IMR-90 (cell line): ENCODE measurements around the gene ASF1B. TPM values are rescaled to one million over a fixed set of nuclear protein-coding genes. Genes with fewer than 3 reads are reported as not detected.

ENCODE experiments used
- ATAC-seq: fragments of 200-7000 bp; cut with Tn5 transposase; 2 replicates; pipeline ENCODE4 v1.9.1; 2020; ENCODE audit warnings: low read depth, mild to moderate bottlenecking, moderate library complexity
- BruUV-seq: library from RNA; stranded (reverse); fragments of 400-500 nt; replicated peaks from 2 replicates; lab custom pipeline; 2021; lab: Mats Ljungman, UMichigan
- CTCF ChIA-PET: fragments of 300-600 bp; formaldehyde crosslinking; extraction: SDS; loops from one replicate; lab custom pipeline; 2021; ENCODE audit warnings: antibody characterized with exemption; lab: Yijun Ruan, JAX
- POLR2A ChIA-PET: fragments of 300-600 bp; sonication (Branson Sonifier 250); formaldehyde crosslinking; loops from one replicate; lab custom pipeline; 2022; ENCODE audit warnings: antibody characterized with exemption; ENCODE audit not compliant: unreplicated experiment; lab: Charles Lee
- DNase-seq: peaks from one replicate; pipeline ENCODE4 v3.0.0; 2013
- H2AFZ ChIP-seq: replicated peaks from 2 replicates; pipeline ENCODE3; 2013; ENCODE audit warnings: low read length, mild to moderate bottlenecking; ENCODE audit not compliant: poor library complexity
- H2AK5ac ChIP-seq: 2 replicates; pipeline ENCODE4 v1.6.1; 2013; ENCODE audit warnings: low read depth, low read length, inconsistent platforms
- H2AK9ac ChIP-seq: replicated peaks from 2 replicates; pipeline ENCODE3; 2013; ENCODE audit warnings: mild to moderate bottlenecking, low read depth, low read length, moderate library complexity; ENCODE audit not compliant: poor library complexity
- H2BK120ac ChIP-seq: 2 replicates; pipeline ENCODE4 v1.6.1; 2013; ENCODE audit warnings: low read depth, low read length, inconsistent platforms
- H2BK15ac ChIP-seq: 3 replicates; pipeline ENCODE4 v1.6.1; 2013; ENCODE audit warnings: low read depth, low read length, inconsistent platforms
- H2BK20ac ChIP-seq: 2 replicates; pipeline ENCODE4 v1.6.1; 2013; ENCODE audit warnings: low read depth, mild to moderate bottlenecking, inconsistent platforms, low read length, moderate library complexity
- H2BK5ac ChIP-seq: 2 replicates; pipeline ENCODE4 v1.6.1; 2013; ENCODE audit warnings: mild to moderate bottlenecking, low read depth, low read length, inconsistent platforms; ENCODE audit not compliant: poor library complexity, severe bottlenecking
- H3K14ac ChIP-seq: replicated peaks from 2 replicates; pipeline ENCODE4 v1.6.1; 2013; ENCODE audit warnings: low read depth, low read length, inconsistent platforms
- H3K18ac ChIP-seq: 2 replicates; pipeline ENCODE4 v1.6.1; 2013; ENCODE audit warnings: low read depth, low read length, control low read depth
- H3K23ac ChIP-seq: 2 replicates; pipeline ENCODE4 v1.6.1; 2013; ENCODE audit warnings: low read depth, low read length, inconsistent platforms
- H3K27ac ChIP-seq: 2 replicates; pipeline ENCODE4 v1.5.1; 2013; ENCODE audit warnings: mild to moderate bottlenecking, control low read depth, low read length; ENCODE audit not compliant: insufficient read depth
- H3K27me3 ChIP-seq: 2 replicates; pipeline ENCODE4 v1.6.1; 2013; ENCODE audit warnings: low read length; ENCODE audit not compliant: control insufficient read depth, insufficient read depth
- H3K36me3 ChIP-seq: 2 replicates; pipeline ENCODE4 v1.6.1; 2013; ENCODE audit warnings: low read length, mixed read lengths; ENCODE audit not compliant: control insufficient read depth, insufficient read depth
- H3K4ac ChIP-seq: 2 replicates; pipeline ENCODE4 v1.6.1; 2013; ENCODE audit warnings: low read depth, low read length, inconsistent platforms
- H3K4me1 ChIP-seq: 2 replicates; pipeline ENCODE4 v1.6.1; 2013; ENCODE audit warnings: low read length, mixed read lengths; ENCODE audit not compliant: control insufficient read depth, insufficient read depth
- H3K4me2 ChIP-seq: 2 replicates; pipeline ENCODE4 v1.6.1; 2013; ENCODE audit warnings: low read depth, mild to moderate bottlenecking, control low read depth, low read length, moderate library complexity
- H3K4me3 ChIP-seq: 2 replicates; pipeline ENCODE4 v1.5.1; 2013; ENCODE audit warnings: low read depth, mild to moderate bottlenecking, control low read depth, low read length, moderate library complexity; ENCODE audit not compliant: insufficient read depth
- H3K56ac ChIP-seq: 2 replicates; pipeline ENCODE4 v1.6.1; 2013; ENCODE audit warnings: low read length, inconsistent platforms; ENCODE audit not compliant: insufficient read depth; ENCODE audit errors: extremely low read depth
- H3K79me1 ChIP-seq, 2 experiments: 2 replicates each; pipeline ENCODE4 v1.6.1; 2013; ENCODE audit warnings: low read length in 2 of 2, inconsistent platforms in 1 of 2, low read depth in 1 of 2
- H3K9ac ChIP-seq: 2 replicates; pipeline ENCODE4 v1.6.1; 2013; ENCODE audit warnings: low read depth, low read length, control low read depth
- H3K9me1 ChIP-seq: 2 replicates; pipeline ENCODE4 v1.6.1; 2013; ENCODE audit warnings: low read length, inconsistent platforms; ENCODE audit not compliant: insufficient read depth
- H3K9me3 ChIP-seq: 2 replicates; pipeline ENCODE4 v1.6.1; 2013; ENCODE audit warnings: low read length; ENCODE audit not compliant: control insufficient read depth, insufficient read depth
- H4K20me1 ChIP-seq: 2 replicates; pipeline ENCODE4 v1.6.1; 2013; ENCODE audit warnings: low read length, inconsistent platforms; ENCODE audit not compliant: insufficient read depth
- H4K5ac ChIP-seq: 2 replicates; pipeline ENCODE4 v1.6.1; 2013; ENCODE audit warnings: mild to moderate bottlenecking, low read depth, low read length, control low read depth
- H4K8ac ChIP-seq, 2 experiments: 2 replicates each; pipeline ENCODE4 v1.6.1; 2013; ENCODE audit warnings: low read depth in 2 of 2, low read length in 2 of 2, control low read depth in 1 of 2, inconsistent platforms in 1 of 2
- H4K91ac ChIP-seq: 2 replicates; pipeline ENCODE4 v1.6.1; 2013; ENCODE audit warnings: low read depth, low read length, inconsistent platforms; ENCODE audit not compliant: insufficient read depth
- MXI1 ChIP-seq: IDR thresholded peaks from 2 replicates; pipeline ENCODE4 v1.6.1; 2012; ENCODE audit warnings: low read depth, mild to moderate bottlenecking, low read length, moderate library complexity, borderline replicate concordance
- NFE2L2 ChIP-seq: fragments of 150-350 bp; IDR thresholded peaks from 2 replicates; pipeline ENCODE4 v1.6.1; 2016; ENCODE audit warnings: low read depth, mild to moderate bottlenecking, low read length
- RCOR1 ChIP-seq: IDR thresholded peaks from 2 replicates; pipeline ENCODE4 v1.6.1; 2012; ENCODE audit warnings: mild to moderate bottlenecking, low read length, improper control_type of control experiment; ENCODE audit not compliant: insufficient replicate concordance
- USF2 ChIP-seq: fragments of 150-350 bp; IDR thresholded peaks from 2 replicates; pipeline ENCODE4 v1.6.1; 2017; ENCODE audit warnings: mild to moderate bottlenecking, antibody characterized with exemption, low read length, low read depth
- WGBS, 2 experiments: methylation state at CpG; one replicate each; pipeline versions ENCODE4 v1.1.5 to v1.1.7; 2013; ENCODE audit warnings: missing lambda C conversion rate in 2 of 2; ENCODE audit not compliant: insufficient read length in 1 of 2; ENCODE audit errors: extremely low coverage in 2 of 2; 5-methylcytosine and 5-hydroxymethylcytosine counted together
- dilution Hi-C: fragments of 300-500 bp; cut with HindIII; formaldehyde crosslinking; loops from one replicate; pipeline ENCODE4 v1.14.3; 2018; ENCODE audit warnings: low sequenced_read_pairs; ENCODE audit not compliant: unreplicated experiment
- in situ Hi-C: fragments of 300-500 bp; cut with MboI; formaldehyde crosslinking; loops from 3 replicates; pipeline ENCODE4 v1.14.3; 2019; ENCODE audit warnings: low sequenced_read_pairs, inconsistent platforms, mixed read lengths
- intact Hi-C: fragments of 100-400 bp; cut with micrococcal nuclease; formaldehyde crosslinking; loops from 2 replicates; pipeline ENCODE4 v1.10.0; 2022
- polyA plus RNA-seq, 3 experiments: library from polyadenylated mRNA; depleted of rRNA; stranded (reverse); fragments of >200 nt; gene quantifications; 2 replicates each; pipeline ENCODE4 v1.2.3, GENCODE V29; 2012; ENCODE audit warnings: low replicate concordance in 1 of 3
- total RNA-seq: library from RNA; depleted of rRNA; stranded (reverse); fragments of >200 nt; gene quantifications from 2 replicates; pipeline ENCODE4 v1.2.3, GENCODE V29; 2012

Gene ASF1B
- total and polyA plus RNA-seq, 2 of the 4 experiments (the other 2 are of a cell fraction): 10.4 to 12.1 TPM

DNA sequence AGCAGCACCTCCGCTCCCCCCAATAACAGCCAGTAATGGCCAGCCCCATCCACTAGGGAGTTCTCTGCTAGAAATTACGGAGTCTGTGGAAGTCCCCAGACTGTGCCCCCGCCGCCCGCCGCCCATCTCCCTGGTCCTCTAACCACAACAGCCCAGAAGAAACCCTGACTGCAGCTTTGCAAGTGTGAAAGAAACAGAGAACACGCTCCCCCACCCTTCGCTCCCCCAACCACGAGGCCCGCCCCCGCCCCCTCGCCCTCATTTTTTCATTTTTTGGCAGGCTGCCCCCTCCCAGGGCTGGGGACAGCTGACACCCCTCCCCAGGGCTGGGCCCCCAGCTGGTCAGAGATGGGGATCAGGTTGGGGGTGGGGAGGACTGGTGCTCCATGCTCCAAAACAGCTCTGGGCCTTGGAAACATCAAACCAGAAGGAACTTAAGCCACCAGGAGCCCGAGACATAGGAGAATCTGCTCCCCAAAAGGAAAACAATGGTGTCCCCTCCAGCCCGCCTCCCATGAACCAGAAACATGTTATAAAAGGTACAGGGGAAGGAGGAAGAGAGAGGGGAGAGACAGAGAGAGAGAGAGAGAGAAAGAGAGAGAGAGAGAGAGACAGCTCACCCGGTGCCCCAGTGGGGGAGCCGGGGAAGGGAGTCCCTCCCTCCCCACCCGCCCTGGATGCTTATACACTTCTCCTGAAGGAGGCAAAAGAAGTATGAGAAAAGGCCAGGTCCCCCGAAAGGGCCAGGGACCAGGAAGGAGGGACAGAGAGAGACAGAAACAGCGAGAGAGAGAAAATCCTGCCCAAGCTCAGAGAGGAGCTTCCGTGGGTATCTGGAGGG is 29.8 kb upstream of the ASF1B start:
- H3K9me3 ChIP-seq: no peaks in the 10 kb centered on the region
- TF ChIP-seq USF2 (no peak), MXI1 (no peak), RCOR1 (no peak), NFE2L2 (no peak)
- no peak overlapping the region for H3K9ac ChIP-seq
- DNase-seq: no peak
- H3K79me1 ChIP-seq: no peaks in the 10 kb centered on the region
- H2AFZ ChIP-seq: no peak overlapping the region
- H3K56ac ChIP-seq: no peak overlapping the region
- POLR2A ChIA-PET: no interaction called here
- no peaks in the 10 kb centered on the region for H3K9me1 ChIP-seq
- H4K5ac ChIP-seq: no peak overlapping the region
- peaks cover 2% of the 10 kb centered on the region; the same call in 1 of the 2 replicates for H3K36me3 ChIP-seq
- intact Hi-C loops (no loop called here), dilution Hi-C loops (no loop called here), in situ Hi-C loops (no loop called here)
- H3K4me1 ChIP-seq: no peaks in the 10 kb centered on the region; the same call in 1 of the 2 replicates
- H3K4ac ChIP-seq: no peak overlapping the region
- H3K27ac ChIP-seq: no peak overlapping the region
- 54% methylated on average over 4 of the region's 20 CpGs; no CpG with 5 or more reads in 1 of the 2 experiments for WGBS, 2 experiments
- H4K8ac ChIP-seq: no peak overlapping the region
- H2BK15ac ChIP-seq: no peak overlapping the region
- no peak overlapping the region for H3K4me2 ChIP-seq
- no peak overlapping the region for H3K14ac ChIP-seq
- no TSS peak for BruUV-seq
- H2BK20ac ChIP-seq: no peak overlapping the region
- H2BK5ac ChIP-seq: no peak overlapping the region
- H4K91ac ChIP-seq: no peak overlapping the region
- peaks cover 3% of the 10 kb centered on the region; the same call in 1 of the 2 replicates for H3K27me3 ChIP-seq
- CTCF ChIA-PET: no interaction called here
- H3K18ac ChIP-seq: no peak overlapping the region
- no peaks in the 10 kb centered on the region for H4K20me1 ChIP-seq
- no peak overlapping the region for H2BK120ac ChIP-seq
- H2AK5ac ChIP-seq: no peak overlapping the region
- no peak overlapping the region for H2AK9ac ChIP-seq
- H3K23ac ChIP-seq: no peak overlapping the region
- no peak overlapping the region for H3K4me3 ChIP-seq
- ATAC-seq: no peak
